ENCODE measurements around the gene RNF31. TPM values are rescaled to one million over a fixed set of nuclear protein-coding genes. Genes with fewer than 3 reads are reported as not detected.
A peak's percentile ranks its signal among the peaks of the same experiment; 100 is the strongest.

Gene RNF31
- total RNA-seq, 2 experiments from 2014 or later = 37.8 to 57.8 TPM

DNA sequence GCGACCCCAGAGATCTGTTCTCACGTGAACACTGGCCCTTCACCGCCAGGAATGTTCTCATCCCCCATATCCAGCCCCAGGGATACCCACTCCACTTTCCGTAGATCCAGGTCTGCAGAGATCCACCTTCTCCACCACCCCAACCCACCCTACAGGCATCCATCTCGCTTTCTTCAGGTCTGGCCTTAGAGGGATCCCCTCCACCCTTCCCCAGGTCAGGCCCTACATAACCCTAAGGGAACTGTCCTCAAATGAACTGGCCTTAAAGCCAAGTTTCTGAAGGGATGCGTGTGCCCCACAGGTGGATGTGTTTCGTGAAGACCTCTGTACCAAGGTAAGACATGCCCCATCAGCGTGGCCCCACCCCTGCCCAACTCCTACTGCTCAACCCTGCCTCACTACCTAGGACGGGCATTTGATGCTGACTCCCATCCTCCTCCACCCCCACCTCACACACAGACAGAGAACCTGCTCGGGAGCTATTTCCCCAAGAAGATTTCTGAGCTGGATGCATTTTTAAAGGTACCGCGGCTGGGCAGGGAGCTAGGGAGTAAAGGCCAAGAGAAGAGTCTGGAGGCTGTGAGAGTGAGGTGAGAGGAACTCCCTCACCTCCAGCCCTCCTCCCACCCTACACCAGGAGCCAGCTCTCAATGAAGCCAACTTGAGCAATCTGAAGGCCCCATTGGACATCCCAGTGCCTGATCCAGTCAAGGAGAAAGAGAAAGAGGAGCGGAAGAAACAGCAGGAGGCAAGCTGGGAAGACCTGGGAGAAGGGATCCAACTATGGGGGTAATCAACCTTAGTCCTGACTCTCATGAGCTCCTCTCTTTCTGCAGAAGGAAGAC is 10.4 kb upstream of the RNF31 start:
- Histone ChIP-seq H3K4me2 (ENCODE audit: low read length) (peak overlapping the region; percentile 85), H3K9me3 (ENCODE audit: low read length) (no peaks in the 10 kb centered on the region), H3K4me1 (ENCODE audit: insufficient read depth, low read length, poor library complexity, severe bottlenecking) (peaks cover 43% of the 10 kb centered on the region), H3K9me2 (ENCODE audit: insufficient read depth, low read length) (no peaks in the 10 kb centered on the region), H3K79me2 (ENCODE audit: insufficient read depth, low read depth, low read length) (peaks cover 25% of the 10 kb centered on the region), H3K4me3 (ENCODE audit: low read depth, low read length, poor library complexity, severe bottlenecking) (peak overlapping the region; percentile 98), H4K20me1 (ENCODE audit: insufficient read depth, low read length) (0 out of 2 replicates have a peak, but pooled peaks cover 6% of the 10 kb centered on the region), H3K27ac (ENCODE audit: low read depth, low read length, poor library complexity, severe bottlenecking) (peak overlapping the region; percentile 46), H2AFZ (ENCODE audit: low read length) (no peak overlapping the region), H3K36me3 (ENCODE audit: insufficient read depth, low read length) (peaks cover 27% of the 10 kb centered on the region)
- DNase-seq (ENCODE audit: low spot score) = no peak
- BruUV-seq (replicated peaks) = no TSS peak
- intact Hi-C loops (cut with micrococcal nuclease; ENCODE audit: unreplicated experiment) = loop anchor here (1.0 kb wide), 2 partner anchors 23 to 24 kb away; partner anchors contain the start of genes DCAF11, IRF9 and NRL
- CTCF ChIA-PET (ENCODE audit: unreplicated experiment) = interaction anchor here (1.3 to 2.1 kb wide), 2 partner anchors 22 to 28 kb away, joined by 4 to 12 read pairs; partner anchors contain the start of genes DCAF11 and NRL
- TF ChIP-seq EZH2phosphoT487 (IDR thresholded peaks at IDR 0.05; ENCODE audit: borderline replicate concordance, low read depth, low read length) = no peak
- TF ChIP-seq, protein P1, sequence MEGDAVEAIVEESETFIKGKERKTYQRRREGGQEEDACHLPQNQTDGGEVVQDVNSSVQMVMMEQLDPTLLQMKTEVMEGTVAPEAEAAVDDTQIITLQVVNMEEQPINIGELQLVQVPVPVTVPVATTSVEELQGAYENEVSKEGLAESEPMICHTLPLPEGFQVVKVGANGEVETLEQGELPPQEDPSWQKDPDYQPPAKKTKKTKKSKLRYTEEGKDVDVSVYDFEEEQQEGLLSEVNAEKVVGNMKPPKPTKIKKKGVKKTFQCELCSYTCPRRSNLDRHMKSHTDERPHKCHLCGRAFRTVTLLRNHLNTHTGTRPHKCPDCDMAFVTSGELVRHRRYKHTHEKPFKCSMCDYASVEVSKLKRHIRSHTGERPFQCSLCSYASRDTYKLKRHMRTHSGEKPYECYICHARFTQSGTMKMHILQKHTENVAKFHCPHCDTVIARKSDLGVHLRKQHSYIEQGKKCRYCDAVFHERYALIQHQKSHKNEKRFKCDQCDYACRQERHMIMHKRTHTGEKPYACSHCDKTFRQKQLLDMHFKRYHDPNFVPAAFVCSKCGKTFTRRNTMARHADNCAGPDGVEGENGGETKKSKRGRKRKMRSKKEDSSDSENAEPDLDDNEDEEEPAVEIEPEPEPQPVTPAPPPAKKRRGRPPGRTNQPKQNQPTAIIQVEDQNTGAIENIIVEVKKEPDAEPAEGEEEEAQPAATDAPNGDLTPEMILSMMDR (conservative IDR thresholded peaks at IDR 0.05; ENCODE audit: low read length) = no peak
- POLR2A ChIA-PET = interaction anchor here (0.6 to 4.1 kb wide), 11 partner anchors 10 to 94 kb away, joined by 3 to 43 read pairs (median 5); partner anchors contain the start of genes CHMP4A, DCAF11, NRL and PCK2

DNA sequence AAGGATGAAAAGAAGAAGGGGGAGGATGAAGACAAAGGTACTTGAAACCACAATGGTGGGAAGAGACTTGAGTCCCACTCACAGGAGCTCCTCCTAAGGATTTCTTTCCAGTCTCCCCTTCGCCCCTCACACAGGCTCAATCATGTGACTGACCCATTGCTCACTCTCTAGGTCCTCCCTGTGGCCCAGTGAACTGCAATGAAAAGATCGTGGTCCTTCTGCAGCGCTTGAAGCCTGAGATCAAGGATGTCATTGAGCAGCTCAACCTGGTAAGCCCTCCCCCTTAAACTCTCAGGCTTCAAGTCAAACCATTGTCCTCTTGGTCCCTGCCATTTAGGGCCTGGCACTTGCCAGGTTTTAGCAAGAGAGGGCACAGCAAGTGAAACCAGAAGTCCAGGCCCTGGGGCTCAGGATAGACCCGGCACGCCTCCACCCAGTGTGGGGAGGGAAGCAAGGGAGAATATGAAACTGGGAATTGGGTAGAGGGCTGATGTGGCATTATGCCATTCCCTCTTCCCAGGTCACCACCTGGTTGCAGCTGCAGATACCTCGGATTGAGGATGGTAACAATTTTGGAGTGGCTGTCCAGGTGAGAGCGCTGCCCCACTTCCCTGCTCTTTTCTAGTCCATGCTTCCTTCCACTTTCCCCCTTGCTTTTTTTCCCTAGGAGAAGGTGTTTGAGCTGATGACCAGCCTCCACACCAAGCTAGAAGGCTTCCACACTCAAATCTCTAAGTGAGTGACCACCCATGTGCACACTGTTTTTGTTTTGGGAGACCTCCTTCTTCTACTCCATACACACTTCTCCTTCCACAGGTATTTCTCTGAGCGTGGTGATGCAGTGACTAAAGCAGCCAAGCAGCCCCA is 9.5 kb upstream of the RNF31 start:
- ChIA-PET POLR2A (interaction anchor here (0.6 to 4.1 kb wide), 10 partner anchors 9 to 93 kb away, joined by 3 to 43 read pairs (median 4); partner anchors contain the start of genes DCAF11, IRF9, NRL and PCK2), CTCF (ENCODE audit: unreplicated experiment) (interaction anchor here (0.6 to 2.1 kb wide), 3 partner anchors 8 to 29 kb away, joined by 3 to 12 read pairs (median 4); partner anchors contain the start of genes DCAF11 and NRL)
- TF ChIP-seq, protein P1 (conservative IDR thresholded peaks at IDR 0.05; ENCODE audit: low read length) = no peak
- no peak for TF ChIP-seq EZH2phosphoT487 (IDR thresholded peaks at IDR 0.05; ENCODE audit: borderline replicate concordance, low read depth, low read length)
- intact Hi-C loops (cut with micrococcal nuclease; ENCODE audit: unreplicated experiment) = no loop called here
- H3K36me3 ChIP-seq (ENCODE audit: insufficient read depth, low read length) = peaks cover 29% of the 10 kb centered on the region
- H3K9me3 ChIP-seq (ENCODE audit: low read length) = no peaks in the 10 kb centered on the region
- H3K27ac ChIP-seq (ENCODE audit: low read depth, low read length, poor library complexity, severe bottlenecking) = peak overlapping the region; percentile 46
- H3K79me2 ChIP-seq (ENCODE audit: insufficient read depth, low read depth, low read length) = peaks cover 25% of the 10 kb centered on the region
- H4K20me1 ChIP-seq (ENCODE audit: insufficient read depth, low read length) = 0 out of 2 replicates have a peak, but pooled peaks cover 6% of the 10 kb centered on the region
- peak overlapping the region; percentile 98 for H3K4me3 ChIP-seq (ENCODE audit: low read depth, low read length, poor library complexity, severe bottlenecking)
- TSS peak; percentile 88 for BruUV-seq (replicated peaks)
- no peak overlapping the region for H2AFZ ChIP-seq (ENCODE audit: low read length)
- no peak for DNase-seq (ENCODE audit: low spot score)
- H3K9me2 ChIP-seq (ENCODE audit: insufficient read depth, low read length) = no peaks in the 10 kb centered on the region
- peak overlapping the region; percentile 89 for H3K4me2 ChIP-seq (ENCODE audit: low read length)
- peaks cover 42% of the 10 kb centered on the region for H3K4me1 ChIP-seq (ENCODE audit: insufficient read depth, low read length, poor library complexity, severe bottlenecking)

All from OCI-LY7 (cell line).